HG03175 (cell line): ENCODE measurements around the gene WDR82.

ENCODE experiments used
- ATAC-seq: cut with Tn5 transposase; IDR thresholded peaks from one replicate; pipeline ENCODE4 v1.9.1; 2021; ENCODE audit warnings: mild to moderate bottlenecking, moderate library complexity; ENCODE audit not compliant: unreplicated experiment

WDR82 gene

GRCh38 chr3:52210550-52211046 is 67.9 kb downstream of the WDR82 start:
- no peak for ATAC-seq

- no peak for ATAC-seq
These were observed 68.4 kb downstream of the WDR82 start for GRCh38 chr3:52210037-52210436.

DNA sequence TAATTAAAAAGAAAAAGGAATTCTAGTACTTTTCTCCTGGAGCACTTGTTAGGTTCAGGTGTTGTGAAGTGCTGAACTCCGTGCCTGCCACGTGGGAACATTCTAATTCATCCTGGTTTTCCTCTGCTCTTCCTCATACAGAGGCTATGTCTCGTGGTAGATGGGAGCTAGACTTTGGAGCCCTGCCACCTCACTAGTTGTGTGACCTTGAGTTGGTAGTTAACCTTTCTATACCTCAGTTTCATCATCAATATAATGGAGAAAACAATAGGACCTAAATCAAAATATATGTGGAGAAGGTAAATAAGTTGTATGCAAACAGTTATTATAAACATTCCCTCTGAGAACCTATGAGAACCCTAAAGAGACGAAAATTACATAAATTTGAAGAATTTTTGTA is 69.9 kb downstream of the WDR82 start:
- ATAC-seq: no peak

DNA sequence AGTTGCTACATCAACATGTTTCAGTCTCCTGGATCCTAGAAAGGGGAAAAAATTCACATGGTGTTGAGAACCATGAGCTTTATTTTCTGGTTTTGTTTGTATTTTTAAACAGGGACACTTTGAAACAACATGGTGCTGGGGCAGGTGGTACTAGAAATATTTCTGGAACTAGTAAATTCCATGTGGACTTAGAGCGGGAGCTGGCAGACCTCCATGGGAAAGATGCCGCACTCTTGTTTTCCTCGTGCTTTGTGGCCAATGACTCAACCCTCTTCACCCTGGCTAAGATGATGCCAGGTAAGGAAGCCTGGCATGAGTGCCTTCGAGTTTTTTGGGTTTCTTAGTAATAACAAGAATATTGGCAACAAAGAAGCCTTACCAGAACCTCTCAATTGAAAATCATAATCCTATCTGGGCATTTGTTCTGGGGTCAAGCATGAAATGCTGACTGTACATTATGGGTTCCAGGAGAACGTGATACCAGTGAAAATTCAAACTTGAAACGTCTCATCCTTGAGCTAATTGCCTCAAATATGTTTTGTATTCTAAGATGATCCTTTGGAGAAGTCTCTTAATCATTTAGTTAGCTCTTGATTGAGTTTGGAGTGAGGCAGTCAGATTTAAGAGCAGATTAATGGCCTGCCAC is 72.6 kb downstream of the WDR82 start:
- ATAC-seq: no peak
